Peyer's patch (tissue), 4 donors: ENCODE results near the gene BHLHE41. TPM values are rescaled to one million over a fixed set of nuclear protein-coding genes. Genes with fewer than 3 reads are reported as not detected.

Experiments
- DNase-seq, 3 donors: peaks; one replicate each; pipeline ENCODE4 v3.0.0-alpha.2; 2017 to 2019
- H3K27ac ChIP-seq, 4 donors: fragments of 200-600 bp; sonication (generic); one replicate each; pipeline ENCODE4 v1.5.1; 2016 to 2019
- H3K27me3 ChIP-seq, 2 donors: fragments of 200-600 bp; sonication (generic); one replicate each; pipeline ENCODE4 v1.5.1; 2019
- H3K36me3 ChIP-seq, 3 donors: fragments of 200-600 bp; sonication (generic); one replicate each; pipeline ENCODE4 v1.5.1; 2016 to 2019
- H3K4me1 ChIP-seq, 4 donors: fragments of 200-600 bp; sonication (generic); one replicate each; pipeline ENCODE4 v1.5.1; 2016 to 2019
- H3K4me3 ChIP-seq, 4 donors: fragments of 200-600 bp; sonication (generic); 1 replicate in 3 of 4; 2 replicates in 1 of 4; pipeline ENCODE4 v1.5.1; 2016 to 2019; ENCODE audit warnings: mild to moderate bottlenecking in 1 of 4
- H3K9me3 ChIP-seq, 4 donors: fragments of 200-600 bp; sonication (generic); one replicate each; pipeline ENCODE4 v1.5.1; 2016 to 2019; ENCODE audit warnings: mild to moderate bottlenecking in 1 of 4
- POLR2A ChIP-seq, 2 donors: fragments of 450-650 bp; IDR thresholded peaks; one replicate each; pipeline ENCODE4 v1.5.1; 2017; ENCODE audit warnings: antibody characterized with exemption in 2 of 2, mild to moderate bottlenecking in 2 of 2, moderate library complexity in 2 of 2
- total RNA-seq, 4 donors: library from RNA; depleted of rRNA; stranded (reverse); fragments of >200 nt; gene quantifications; one replicate each; pipeline ENCODE4 v1.1.0, GENCODE V29; 2016
- TF ChIP-seq, protein P1 (sequence below), 6 experiments: fragments of 450-650 bp in 4 of 6; fragments of 200-600 bp in 2 of 6; sonication (generic) in 1 of 6; IDR thresholded peaks; one replicate each; pipeline ENCODE4 v1.5.1; 2017 to 2019; ENCODE audit warnings: antibody characterized with exemption in 6 of 6, mild to moderate bottlenecking in 3 of 6, moderate library complexity in 1 of 6

Gene BHLHE41
- total RNA-seq, 4 donors from 2014 or later = 0.18 to 11.6 (median 2.2) TPM

- Histone ChIP-seq H3K9me3 (no peaks in the 10 kb centered on the region), H3K27ac (peak overlapping the region in 1 of 4 donors; percentile 6), H3K27me3 (no peaks in the 10 kb centered on the region), H3K4me1 (peaks cover 0 to 11% (median 5%) of the 10 kb centered on the region in 4 donors), H3K36me3 (no peaks in the 10 kb centered on the region), H3K4me3 (no peak overlapping the region)
- TF ChIP-seq POLR2A (IDR thresholded peaks at IDR 0.05) = no peak
- TF ChIP-seq, protein P1, sequence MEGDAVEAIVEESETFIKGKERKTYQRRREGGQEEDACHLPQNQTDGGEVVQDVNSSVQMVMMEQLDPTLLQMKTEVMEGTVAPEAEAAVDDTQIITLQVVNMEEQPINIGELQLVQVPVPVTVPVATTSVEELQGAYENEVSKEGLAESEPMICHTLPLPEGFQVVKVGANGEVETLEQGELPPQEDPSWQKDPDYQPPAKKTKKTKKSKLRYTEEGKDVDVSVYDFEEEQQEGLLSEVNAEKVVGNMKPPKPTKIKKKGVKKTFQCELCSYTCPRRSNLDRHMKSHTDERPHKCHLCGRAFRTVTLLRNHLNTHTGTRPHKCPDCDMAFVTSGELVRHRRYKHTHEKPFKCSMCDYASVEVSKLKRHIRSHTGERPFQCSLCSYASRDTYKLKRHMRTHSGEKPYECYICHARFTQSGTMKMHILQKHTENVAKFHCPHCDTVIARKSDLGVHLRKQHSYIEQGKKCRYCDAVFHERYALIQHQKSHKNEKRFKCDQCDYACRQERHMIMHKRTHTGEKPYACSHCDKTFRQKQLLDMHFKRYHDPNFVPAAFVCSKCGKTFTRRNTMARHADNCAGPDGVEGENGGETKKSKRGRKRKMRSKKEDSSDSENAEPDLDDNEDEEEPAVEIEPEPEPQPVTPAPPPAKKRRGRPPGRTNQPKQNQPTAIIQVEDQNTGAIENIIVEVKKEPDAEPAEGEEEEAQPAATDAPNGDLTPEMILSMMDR (IDR thresholded peaks at IDR 0.05) = peak in 1 of 6 experiments; percentile 31
- DNase-seq = peak in 1 of 3 donors; percentile 58
Observed at GRCh38 chr12:26153421-26154154, 28.8 kb upstream of the BHLHE41 start.

DNA sequence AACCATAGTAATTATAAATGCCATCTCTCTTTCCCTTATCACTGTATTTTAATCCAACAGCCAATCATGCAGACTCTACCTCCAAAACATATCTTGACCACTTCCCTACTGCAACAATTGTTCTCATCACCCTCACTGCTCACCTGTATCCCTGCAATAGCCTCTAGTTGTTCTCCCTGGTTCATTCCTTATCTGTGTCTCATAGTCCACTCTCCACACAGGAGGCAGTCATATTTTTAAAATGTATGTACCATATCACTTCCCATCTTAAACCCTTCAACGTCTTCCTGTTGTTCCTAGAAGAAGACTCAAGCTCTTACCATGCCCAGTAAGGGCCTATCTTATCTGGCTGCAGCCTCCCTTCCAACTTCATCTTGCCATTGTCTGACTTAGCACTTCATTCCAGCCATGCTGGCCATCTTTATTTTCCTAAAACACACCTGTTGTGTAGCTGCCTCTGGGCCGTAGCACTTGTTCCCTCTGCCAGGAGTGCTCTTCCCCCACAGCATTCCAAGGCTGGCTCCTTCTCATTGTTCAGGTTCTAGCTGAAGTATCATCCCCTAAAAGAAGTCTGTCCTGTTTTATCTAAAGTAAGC, 27.8 kb upstream of the BHLHE41 start:
- DNase-seq = no peak
- Histone ChIP-seq H3K4me1 (peaks cover 0 to 11% (median 5%) of the 10 kb centered on the region in 4 donors), H3K27ac (no peak overlapping the region), H3K4me3 (no peak overlapping the region), H3K9me3 (no peaks in the 10 kb centered on the region), H3K36me3 (no peaks in the 10 kb centered on the region), H3K27me3 (no peaks in the 10 kb centered on the region)
- TF ChIP-seq POLR2A (IDR thresholded peaks at IDR 0.05) = no peak
- TF ChIP-seq, protein P1 (IDR thresholded peaks at IDR 0.05) = no peak

GRCh38 chr12:26150736-26151450, 26.1 kb upstream of the BHLHE41 start:
- peaks cover 0 to 11% (median 4%) of the 10 kb centered on the region in 4 donors for H3K4me1 ChIP-seq
- no peaks in the 10 kb centered on the region for H3K27me3 ChIP-seq
- H3K4me3 ChIP-seq = no peak overlapping the region
- H3K27ac ChIP-seq = peak overlapping the region in 1 of 4 donors; percentile 2
- no peaks in the 10 kb centered on the region for H3K9me3 ChIP-seq
- TF ChIP-seq POLR2A (IDR thresholded peaks at IDR 0.05) = no peak
- TF ChIP-seq, protein P1 (IDR thresholded peaks at IDR 0.05) = no peak
- no peaks in the 10 kb centered on the region for H3K36me3 ChIP-seq
- no peak for DNase-seq

DNA sequence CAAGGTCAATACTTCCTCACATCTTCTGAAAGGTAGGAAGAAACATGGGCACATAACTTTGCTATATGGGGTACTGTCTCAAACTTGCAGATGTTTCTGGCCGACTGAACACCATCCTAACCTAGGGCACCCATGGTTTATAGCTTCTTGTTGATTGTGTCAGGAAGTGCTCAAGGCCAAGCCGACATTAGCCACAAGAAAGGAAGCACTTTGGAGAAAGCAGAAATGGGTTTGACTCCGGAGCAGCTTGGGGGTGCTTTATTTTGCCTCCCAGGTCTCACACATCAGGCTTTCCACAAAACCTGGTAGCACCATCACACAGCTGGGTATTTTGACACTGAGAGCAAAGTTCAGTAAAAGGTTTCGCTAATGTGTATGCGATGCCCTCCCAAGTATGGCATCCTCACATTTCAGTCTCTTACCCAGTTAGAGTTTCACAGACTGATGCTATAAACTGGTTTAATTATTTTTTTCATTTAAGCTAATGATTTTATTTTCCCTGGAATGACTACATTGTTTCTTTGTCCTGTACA, 25.2 kb upstream of the BHLHE41 start:
- Histone ChIP-seq H3K36me3 (no peaks in the 10 kb centered on the region), H3K4me1 (peaks cover 0 to 11% (median 0%) of the 10 kb centered on the region in 4 donors), H3K9me3 (no peaks in the 10 kb centered on the region), H3K27me3 (no peaks in the 10 kb centered on the region), H3K4me3 (no peak overlapping the region), H3K27ac (no peak overlapping the region)
- no peak for DNase-seq
- no peak for TF ChIP-seq POLR2A (IDR thresholded peaks at IDR 0.05)
- TF ChIP-seq, protein P1 (IDR thresholded peaks at IDR 0.05) = no peak

DNA sequence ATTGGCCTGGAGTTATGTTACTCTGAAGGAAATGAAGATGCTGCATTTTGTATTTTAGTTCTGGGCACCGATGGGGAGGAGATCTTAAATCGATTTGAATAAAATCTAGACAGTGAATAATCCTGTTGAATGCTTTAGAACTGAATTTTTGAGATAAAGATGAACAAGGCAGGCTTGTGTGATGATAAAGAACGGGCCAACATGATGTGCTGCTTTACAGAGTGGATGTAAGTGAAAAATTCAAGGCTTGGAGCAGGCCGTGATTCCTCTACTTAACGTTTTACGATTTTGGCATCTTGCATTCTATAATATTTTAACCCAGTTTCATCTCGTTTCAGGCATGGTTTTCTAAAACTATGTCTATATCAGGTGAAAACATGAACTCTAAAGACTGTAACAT, 23.5 kb upstream of the BHLHE41 start:
- no peaks in the 10 kb centered on the region for H3K36me3 ChIP-seq
- H3K4me1 ChIP-seq = peaks cover 0 to 4% (median 0%) of the 10 kb centered on the region in 4 donors
- TF ChIP-seq POLR2A (IDR thresholded peaks at IDR 0.05) = no peak
- TF ChIP-seq, protein P1 (IDR thresholded peaks at IDR 0.05) = no peak
- H3K27me3 ChIP-seq = no peaks in the 10 kb centered on the region
- H3K27ac ChIP-seq = no peak overlapping the region
- no peak for DNase-seq
- H3K4me3 ChIP-seq = no peak overlapping the region
- no peaks in the 10 kb centered on the region for H3K9me3 ChIP-seq
